ENCODE data around the gene PPP3CA. TPM values are rescaled to one million over a fixed set of nuclear protein-coding genes. Genes with fewer than 3 reads are reported as not detected.

The PPP3CA gene
- total and polyA plus RNA-seq, 5 donors = 8.3 to 27.2 (median 18.7) TPM

- no peak overlapping the region for H3K27ac ChIP-seq (ENCODE audit: low read length)
Measured at GRCh38 chr4:101217353-101218031, 129.8 kb downstream of the PPP3CA start.

GRCh38 chr4:101211146-101211553 is 136.2 kb downstream of the PPP3CA start:
- H3K9me3 ChIP-seq (ENCODE audit: control insufficient read depth, low read length) = no peaks in the 10 kb centered on the region

More at GRCh38 chr4:101217353-101218031, 129.8 kb downstream of the PPP3CA start:
- H3K4me3 ChIP-seq (ENCODE audit: low read length) = no peak overlapping the region
- intact Hi-C loops (cut with DNase I) = no loop called here
- H3K4me1 ChIP-seq (ENCODE audit: control insufficient read depth, insufficient read depth, low read length) = no peaks in the 10 kb centered on the region
- DNase-seq (peak in 1 of 3 donors; percentile 19), ATAC-seq (peak in 1 of 2 donors; percentile 52)
- no peaks in the 10 kb centered on the region for H3K9me3 ChIP-seq (ENCODE audit: control insufficient read depth, low read length)
- H3K27me3 ChIP-seq (ENCODE audit: control insufficient read depth, insufficient read depth) = no peaks in the 10 kb centered on the region
- WGBS = 88% methylated on average over 7 of the region's 7 CpGs

GRCh38 chr4:101210331-101210730 is 137.0 kb downstream of the PPP3CA start:
- Histone ChIP-seq H3K27ac (ENCODE audit: low read length) (no peak overlapping the region), H3K9me3 (ENCODE audit: control insufficient read depth, low read length) (no peaks in the 10 kb centered on the region), H3K27me3 (ENCODE audit: control insufficient read depth, insufficient read depth) (no peaks in the 10 kb centered on the region), H3K4me3 (ENCODE audit: low read length) (no peak overlapping the region), H3K4me1 (ENCODE audit: control insufficient read depth, insufficient read depth, low read length) (no peaks in the 10 kb centered on the region)
- ATAC-seq (no peak), DNase-seq (no peak)
- 95% methylated on average over 1 of the region's 1 CpG for WGBS
- intact Hi-C loops (cut with DNase I) = no loop called here

More at GRCh38 chr4:101211146-101211553, 136.2 kb downstream of the PPP3CA start:
- intact Hi-C loops (cut with DNase I) = no loop called here
- no peak overlapping the region for H3K4me3 ChIP-seq (ENCODE audit: low read length)
- H3K27me3 ChIP-seq (ENCODE audit: control insufficient read depth, insufficient read depth) = no peaks in the 10 kb centered on the region
- ATAC-seq = no peak
- DNase-seq = no peak
- no peak overlapping the region for H3K27ac ChIP-seq (ENCODE audit: low read length)
- H3K4me1 ChIP-seq (ENCODE audit: control insufficient read depth, insufficient read depth, low read length) = no peaks in the 10 kb centered on the region

GRCh38 chr4:101208171-101208570 is 139.2 kb downstream of the PPP3CA start:
- no peak for ATAC-seq
- Histone ChIP-seq H3K27me3 (ENCODE audit: control insufficient read depth, insufficient read depth) (no peaks in the 10 kb centered on the region), H3K4me3 (ENCODE audit: low read length) (no peak overlapping the region), H3K4me1 (ENCODE audit: control insufficient read depth, insufficient read depth, low read length) (no peaks in the 10 kb centered on the region), H3K9me3 (ENCODE audit: control insufficient read depth, low read length) (no peaks in the 10 kb centered on the region), H3K27ac (ENCODE audit: low read length) (no peak overlapping the region)
- 92% methylated on average over 4 of the region's 4 CpGs for WGBS
- intact Hi-C loops (cut with DNase I) = no loop called here
- no peak for DNase-seq

- no peaks in the 10 kb centered on the region for H3K27me3 ChIP-seq (ENCODE audit: control insufficient read depth, insufficient read depth)
- peaks cover 2% of the 10 kb centered on the region for H3K4me1 ChIP-seq (ENCODE audit: control insufficient read depth, insufficient read depth, low read length)
- H3K9me3 ChIP-seq (ENCODE audit: control insufficient read depth, low read length) = no peaks in the 10 kb centered on the region
- no peak overlapping the region for H3K4me3 ChIP-seq (ENCODE audit: low read length)
- WGBS = 78% methylated on average over 3 of the region's 3 CpGs
- H3K27ac ChIP-seq (ENCODE audit: low read length) = no peak overlapping the region
- DNase-seq (no peak), ATAC-seq (no peak)
- intact Hi-C loops (cut with DNase I) = no loop called here
Measured at GRCh38 chr4:101205916-101206315, 141.4 kb downstream of the PPP3CA start.

GRCh38 chr4:101201421-101201820 is 145.9 kb downstream of the PPP3CA start:
- H3K27ac ChIP-seq (ENCODE audit: low read length) = no peak overlapping the region
- H3K4me3 ChIP-seq (ENCODE audit: low read length) = no peak overlapping the region
- no peaks in the 10 kb centered on the region for H3K9me3 ChIP-seq (ENCODE audit: control insufficient read depth, low read length)
- DNase-seq (no peak), ATAC-seq (peak in 1 of 2 donors; percentile 21)
- 70% methylated on average over 2 of the region's 2 CpGs for WGBS
- intact Hi-C loops (cut with DNase I) = no loop called here
- no peaks in the 10 kb centered on the region for H3K27me3 ChIP-seq (ENCODE audit: control insufficient read depth, insufficient read depth)
- H3K4me1 ChIP-seq (ENCODE audit: control insufficient read depth, insufficient read depth, low read length) = peaks cover 2% of the 10 kb centered on the region

GRCh38 chr4:101200561-101200960 is 146.8 kb downstream of the PPP3CA start:
- DNase-seq = no peak
- Histone ChIP-seq H3K9me3 (ENCODE audit: control insufficient read depth, low read length) (no peaks in the 10 kb centered on the region), H3K27ac (ENCODE audit: low read length) (no peak overlapping the region), H3K27me3 (ENCODE audit: control insufficient read depth, insufficient read depth) (no peaks in the 10 kb centered on the region), H3K4me3 (ENCODE audit: low read length) (no peak overlapping the region), H3K4me1 (ENCODE audit: control insufficient read depth, insufficient read depth, low read length) (peaks cover 2% of the 10 kb centered on the region)
- intact Hi-C loops (cut with DNase I) = no loop called here
- ATAC-seq = peak; percentile 70 to 94
- 53% methylated on average over 4 of the region's 4 CpGs for WGBS

- no peak for DNase-seq
- Histone ChIP-seq H3K27me3 (ENCODE audit: control insufficient read depth, insufficient read depth) (no peaks in the 10 kb centered on the region), H3K9me3 (ENCODE audit: control insufficient read depth, low read length) (no peaks in the 10 kb centered on the region), H3K27ac (ENCODE audit: low read length) (no peak overlapping the region), H3K4me3 (ENCODE audit: low read length) (no peak overlapping the region), H3K4me1 (ENCODE audit: control insufficient read depth, insufficient read depth, low read length) (peaks cover 2% of the 10 kb centered on the region)
- intact Hi-C loops (cut with DNase I) = loop anchor here in 1 of 4 donors (10.0 kb wide), 1 partner anchor 145 kb away; the partner anchor contains the start of gene PPP3CA
- ATAC-seq = peak; percentile 37 to 41
- WGBS = 79% methylated on average over 3 of the region's 3 CpGs
Measured at GRCh38 chr4:101199507-101200285, 147.6 kb downstream of the PPP3CA start.

- no peak for ATAC-seq
- DNase-seq = no peak
- Histone ChIP-seq H3K4me3 (ENCODE audit: low read length) (no peak overlapping the region), H3K27ac (ENCODE audit: low read length) (no peak overlapping the region), H3K27me3 (ENCODE audit: control insufficient read depth, insufficient read depth) (no peaks in the 10 kb centered on the region), H3K4me1 (ENCODE audit: control insufficient read depth, insufficient read depth, low read length) (peaks cover 2% of the 10 kb centered on the region), H3K9me3 (ENCODE audit: control insufficient read depth, low read length) (no peaks in the 10 kb centered on the region)
- 81% methylated on average over 4 of the region's 4 CpGs for WGBS
- intact Hi-C loops (cut with DNase I) = loop anchor here in 1 of 4 donors (10.0 kb wide), 1 partner anchor 146 kb away; the partner anchor contains the start of gene PPP3CA
Measured at GRCh38 chr4:101198682-101199339, 148.5 kb downstream of the PPP3CA start.

- DNase-seq (no peak), ATAC-seq (no peak)
- peaks cover 2% of the 10 kb centered on the region for H3K4me1 ChIP-seq (ENCODE audit: control insufficient read depth, insufficient read depth, low read length)
- intact Hi-C loops (cut with DNase I) = loop anchor here in 1 of 4 donors (10.0 kb wide), 1 partner anchor 147 kb away; the partner anchor contains the start of gene PPP3CA
- no peaks in the 10 kb centered on the region for H3K9me3 ChIP-seq (ENCODE audit: control insufficient read depth, low read length)
- no peak overlapping the region for H3K27ac ChIP-seq (ENCODE audit: low read length)
- no peak overlapping the region for H3K4me3 ChIP-seq (ENCODE audit: low read length)
- no peaks in the 10 kb centered on the region for H3K27me3 ChIP-seq (ENCODE audit: control insufficient read depth, insufficient read depth)
- 96% methylated on average over 4 of the region's 4 CpGs for WGBS
Measured at GRCh38 chr4:101197350-101197749, 150.0 kb downstream of the PPP3CA start.

GRCh38 chr4:101192244-101192643 is 155.1 kb downstream of the PPP3CA start:
- H3K4me3 ChIP-seq (ENCODE audit: low read length) = no peak overlapping the region
- no peaks in the 10 kb centered on the region for H3K9me3 ChIP-seq (ENCODE audit: control insufficient read depth, low read length)
- no peaks in the 10 kb centered on the region for H3K27me3 ChIP-seq (ENCODE audit: control insufficient read depth, insufficient read depth)
- intact Hi-C loops (cut with DNase I) = loop anchor here in 2 of 4 donors (5.0 to 10.0 kb wide), 2 partner anchors 153 to 155 kb away; partner anchors contain the start of gene PPP3CA (in 2 of the 2)
- ATAC-seq = no peak
- peaks cover 3% of the 10 kb centered on the region for H3K4me1 ChIP-seq (ENCODE audit: control insufficient read depth, insufficient read depth, low read length)
- peak overlapping the region; percentile 36 for H3K27ac ChIP-seq (ENCODE audit: low read length)
- DNase-seq = no peak
